ENCODE data around the gene TGM1. TPM values are rescaled to one million over a fixed set of nuclear protein-coding genes. Genes with fewer than 3 reads are reported as not detected.
"Not testable (repeated sequence)": the region's sequence is repeated elsewhere in the genome, so short reads cannot be mapped to it uniquely, and the experiment has no call there.

TGM1 gene
- total RNA-seq, 1 experiment from 2014 or later: 0.74 TPM

GRCh38 chr14:24234095-24235005 is 28.6 kb downstream of the TGM1 start:
- DNase-seq (ENCODE audit: low spot score): no peak

DNA sequence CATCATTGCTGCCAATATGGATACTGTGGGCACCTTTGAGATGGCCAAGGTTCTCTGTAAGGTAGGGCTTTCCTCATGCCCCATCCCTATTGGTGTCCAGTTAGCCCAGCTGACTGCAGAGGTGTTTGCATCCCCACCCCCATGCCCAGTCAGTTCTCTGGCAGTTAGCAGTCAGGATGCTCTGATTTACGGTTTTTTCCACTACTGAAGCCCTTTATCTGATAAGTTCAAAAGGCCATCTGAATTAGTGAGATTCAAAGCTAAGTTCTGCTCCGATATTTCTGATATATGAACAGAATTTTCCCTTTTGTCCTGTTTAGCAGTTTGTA is 29.5 kb downstream of the TGM1 start:
- no peak for DNase-seq (ENCODE audit: low spot score)

DNA sequence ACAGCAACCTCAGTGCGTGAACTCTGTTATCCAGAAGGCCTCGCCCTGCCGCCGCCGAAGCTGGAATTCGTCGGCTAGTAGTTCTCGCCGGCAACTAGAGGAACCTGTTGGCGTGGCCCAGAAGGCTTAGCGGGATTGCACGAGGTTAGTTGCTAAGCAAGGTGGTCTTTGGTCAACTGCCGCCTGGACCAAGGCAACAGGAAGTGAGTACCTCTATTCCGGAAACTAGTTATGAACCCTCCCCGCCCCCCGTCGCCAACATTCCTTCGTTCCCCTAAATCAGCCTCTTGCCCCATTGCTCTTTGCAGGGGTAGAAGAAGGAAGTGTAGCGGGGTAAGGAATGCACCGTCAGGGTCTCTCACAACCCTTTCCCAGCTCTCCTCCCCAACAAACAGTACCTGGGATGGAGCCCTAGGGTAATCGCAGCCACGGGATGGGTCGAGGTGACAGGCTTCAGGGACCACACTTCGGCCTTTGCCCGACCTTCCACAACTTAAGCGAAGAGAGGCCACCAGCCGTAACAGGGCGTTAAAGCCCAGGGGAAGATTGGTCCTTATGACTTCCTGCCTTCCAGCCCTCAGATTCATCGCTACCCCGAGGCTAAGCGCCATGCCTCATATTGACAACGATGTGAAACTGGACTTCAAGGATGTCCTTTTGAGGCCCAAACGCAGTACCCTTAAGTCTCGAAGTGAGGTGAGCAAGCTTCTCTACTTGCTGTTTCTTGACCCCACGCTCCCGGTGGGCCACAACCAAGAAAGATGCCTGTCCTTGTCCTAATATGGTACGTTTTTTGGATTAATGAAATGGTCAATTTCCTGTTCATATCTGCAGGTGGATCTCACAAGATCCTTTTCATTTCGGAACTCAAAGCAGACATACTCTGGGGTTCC is 30.1 kb downstream of the TGM1 start, which contains the start of gene GMPR2:
TSS of gene GMPR2 (plus strand) at position 285 of the 893 bp plus-strand sequence. CDS start at position 610, 325 bp downstream.
- DNase-seq (ENCODE audit: low spot score): no peak

DNA sequence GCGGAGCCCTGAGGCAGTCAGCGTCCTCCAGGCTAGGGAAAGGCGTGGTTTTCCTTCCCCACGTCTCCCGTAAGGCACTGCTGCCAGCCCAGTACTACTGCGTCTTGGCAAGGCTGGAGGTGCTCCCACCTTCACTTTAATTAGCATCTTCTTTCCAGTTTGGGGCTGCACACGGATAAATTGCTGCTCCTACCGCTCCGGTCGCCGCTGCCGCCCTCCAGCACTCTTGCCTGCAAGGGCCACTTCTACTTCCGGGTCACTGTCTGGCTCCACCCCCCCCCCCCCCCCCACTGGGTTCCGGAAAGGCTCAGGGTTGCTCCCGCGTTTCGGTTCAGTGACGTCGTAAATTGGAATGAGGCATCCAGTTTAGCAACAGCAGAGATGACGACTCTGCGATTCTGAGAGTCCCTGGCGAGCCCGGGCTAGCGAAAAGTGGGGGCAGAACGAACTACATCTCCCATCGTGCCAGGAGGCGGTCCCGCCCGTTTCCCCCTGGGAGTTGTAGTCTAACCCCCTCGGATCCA is 30.8 kb downstream of the TGM1 start, which contains the start of gene NEDD8:
TSS of gene NEDD8 (minus strand) at position 247 of the 524 bp plus-strand sequence. CDS start at position 147, 100 bp downstream.
- DNase-seq (ENCODE audit: low spot score): peak; percentile 92

DNA sequence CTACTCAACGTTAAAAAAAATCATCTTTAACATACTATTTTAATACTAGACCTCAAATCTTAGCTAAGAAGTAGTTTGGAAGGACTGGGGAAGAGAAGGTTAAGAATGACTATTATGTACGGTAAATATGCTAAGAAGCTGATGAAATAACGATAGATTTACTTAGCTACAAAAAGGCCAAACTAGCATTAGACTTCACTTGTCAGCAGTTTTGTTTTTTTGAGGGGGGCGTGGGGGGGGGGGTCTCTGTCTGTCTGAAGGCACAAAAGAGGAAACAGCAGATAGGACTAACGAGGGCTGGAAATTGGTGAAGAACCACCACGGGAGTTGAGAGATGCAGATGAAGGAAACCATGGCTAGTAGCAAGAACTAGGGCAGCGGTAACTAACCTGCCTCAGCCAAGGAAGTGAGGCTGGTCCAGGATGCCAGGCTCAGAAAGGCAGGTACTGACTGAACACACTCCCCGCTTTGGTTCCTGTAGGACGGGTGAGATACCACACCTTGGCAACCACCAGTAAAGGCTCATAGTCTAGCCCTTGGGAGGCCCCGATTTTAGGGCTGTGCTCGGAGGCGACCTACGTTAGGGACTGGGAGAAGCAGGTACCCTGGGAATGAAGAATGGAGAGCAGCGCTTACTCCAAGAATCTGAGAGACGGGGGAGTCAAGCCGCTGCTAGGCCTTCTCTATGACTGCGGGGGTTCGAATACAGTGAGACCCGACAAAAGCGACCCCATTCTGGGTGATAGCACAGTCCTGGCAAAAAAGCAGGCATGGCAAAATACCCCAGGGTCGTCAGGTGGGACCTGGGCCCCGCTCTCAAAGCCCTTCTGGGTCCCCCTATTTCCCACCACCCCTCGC is 31.5 kb downstream of the TGM1 start:
- DNase-seq (ENCODE audit: low spot score): no peak

GRCh38 chr14:24228902-24229301 is 34.1 kb downstream of the TGM1 start:
- no peak for DNase-seq (ENCODE audit: low spot score)

DNA sequence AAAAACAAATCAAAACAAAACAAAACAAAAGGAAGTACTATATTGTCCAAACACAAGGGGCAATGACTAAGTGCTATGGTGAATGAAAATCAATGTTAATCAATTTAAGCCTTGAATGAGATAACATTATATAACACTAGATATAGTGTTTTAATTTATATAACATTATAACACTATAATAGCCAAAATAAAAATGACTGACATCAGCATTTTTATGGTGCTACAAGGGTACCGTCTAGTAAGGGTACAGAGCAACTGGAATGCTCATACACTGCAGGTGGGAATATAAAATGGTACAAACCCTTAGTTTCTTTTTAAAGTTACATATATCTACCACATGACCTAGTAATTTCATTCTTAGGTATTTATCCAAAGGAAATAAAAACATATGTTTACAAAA is 36.5 kb downstream of the TGM1 start:
- no peak for DNase-seq (ENCODE audit: low spot score)

DNA sequence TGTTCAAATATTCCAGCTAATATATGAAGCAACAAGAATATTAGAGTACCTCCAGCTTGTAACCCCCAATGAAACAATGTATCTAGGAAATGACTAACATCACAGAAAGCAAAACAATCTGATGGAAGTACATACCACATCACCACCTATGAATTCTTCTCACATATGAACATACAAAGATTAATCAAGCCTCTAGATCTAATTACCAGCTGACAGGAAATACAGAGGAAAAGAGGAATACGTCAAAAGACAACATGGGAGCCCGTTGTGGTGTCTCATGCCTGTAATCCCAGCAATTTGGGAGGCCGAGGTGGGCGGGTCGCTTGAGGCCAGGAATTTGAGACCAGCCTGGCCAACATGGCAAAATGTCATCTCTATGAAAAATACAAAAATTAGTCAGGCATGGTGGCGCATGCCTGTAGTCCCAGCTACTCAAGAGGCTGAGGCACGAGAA is 38.3 kb downstream of the TGM1 start:
- no peak for DNase-seq (ENCODE audit: low spot score)

GRCh38 chr14:24222987-24223386 is 40.0 kb downstream of the TGM1 start:
- DNase-seq (ENCODE audit: low spot score): not testable (repeated sequence)

GRCh38 chr14:24219521-24219920 is 43.5 kb downstream of the TGM1 start:
- DNase-seq (ENCODE audit: low spot score): no peak

DNA sequence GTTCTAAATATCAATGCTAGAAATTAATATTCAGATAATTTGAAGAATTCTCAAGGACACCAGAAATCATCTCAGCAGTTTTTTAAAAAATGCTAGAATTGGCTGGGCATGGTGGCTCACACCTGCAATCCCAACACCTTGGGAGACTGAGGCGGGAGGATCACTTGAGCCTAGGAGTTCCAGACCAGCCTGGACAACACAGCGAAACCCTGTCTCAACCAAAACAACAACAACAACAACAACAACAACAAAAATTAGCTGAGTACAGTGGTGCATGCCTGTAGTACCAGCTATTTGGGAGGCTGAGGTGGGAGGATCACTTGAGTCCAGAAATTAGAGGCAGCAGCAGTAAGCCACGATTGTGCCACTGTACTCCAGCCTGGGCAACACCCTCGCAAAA is 43.9 kb downstream of the TGM1 start:
- DNase-seq (ENCODE audit: low spot score): no peak

GRCh38 chr14:24216876-24217275 is 46.1 kb downstream of the TGM1 start:
- not testable (repeated sequence) for DNase-seq (ENCODE audit: low spot score)

GRCh38 chr14:24216345-24216699 is 46.7 kb downstream of the TGM1 start:
- no peak for DNase-seq (ENCODE audit: low spot score)

GRCh38 chr14:24215495-24216344 is 47.3 kb downstream of the TGM1 start, which contains the start of gene MDP1:
Gene MDP1 (minus strand): TSS chr14:24216066. CDS start chr14:24215955, 111 bp downstream.
- DNase-seq (ENCODE audit: low spot score): peak; percentile 89

- DNase-seq (ENCODE audit: low spot score): no peak
These were observed 48.9 kb downstream of the TGM1 start for GRCh38 chr14:24213866-24214662.

- peak; percentile 99 for DNase-seq (ENCODE audit: low spot score)
These were observed 49.8 kb downstream of the TGM1 start, which contains the start of gene CHMP4A for GRCh38 chr14:24212924-24213865. Gene CHMP4A (minus strand): TSS chr14:24213488. CDS start chr14:24213439, 49 bp downstream.

DNA sequence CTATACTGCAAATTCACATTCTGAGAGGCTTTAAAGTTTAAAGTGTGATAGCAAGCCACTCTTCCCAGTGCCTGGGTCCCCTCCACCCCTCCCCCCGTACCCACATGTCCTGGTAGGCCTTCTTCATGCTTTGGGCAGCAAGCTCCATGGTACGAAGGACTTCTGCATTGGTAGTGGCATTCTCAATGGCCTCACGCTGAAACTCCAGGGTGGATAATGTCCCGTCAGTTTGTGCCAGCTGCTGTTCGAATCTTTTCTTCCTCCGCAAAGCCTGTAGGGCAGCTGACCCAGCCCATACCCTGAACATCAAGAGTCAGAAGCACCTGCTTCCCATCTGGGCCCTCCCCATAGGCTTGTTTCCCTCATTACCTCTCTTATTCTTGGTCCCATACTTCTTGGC is 51.7 kb downstream of the TGM1 start:
- DNase-seq (ENCODE audit: low spot score): no peak

GRCh38 chr14:24207625-24208024 is 55.4 kb downstream of the TGM1 start:
- DNase-seq (ENCODE audit: low spot score): no peak
